T-helper 2 cell treated with Interferon-gamma antibody and Interleukin-4, amounts not matched to agents 100 ng/mL and 5 ng/mL, for 36 hours (primary cell): ENCODE data around the gene TGFBR1. TPM values are rescaled to one million over a fixed set of nuclear protein-coding genes. Genes with fewer than 3 reads are reported as not detected.

ENCODE experiments used
- intact Hi-C: fragments of 100-400 bp; cut with micrococcal nuclease; formaldehyde crosslinking; loops from one replicate; pipeline ENCODE4 v1.15.1; 2023
- total RNA-seq: library from RNA; stranded (reverse); gene quantifications from 2 replicates; pipeline ENCODE4 v1.2.3, GENCODE V29; 2022

TGFBR1 gene
- 52.8 and 53.5 TPM in 2 replicates for total RNA-seq

DNA sequence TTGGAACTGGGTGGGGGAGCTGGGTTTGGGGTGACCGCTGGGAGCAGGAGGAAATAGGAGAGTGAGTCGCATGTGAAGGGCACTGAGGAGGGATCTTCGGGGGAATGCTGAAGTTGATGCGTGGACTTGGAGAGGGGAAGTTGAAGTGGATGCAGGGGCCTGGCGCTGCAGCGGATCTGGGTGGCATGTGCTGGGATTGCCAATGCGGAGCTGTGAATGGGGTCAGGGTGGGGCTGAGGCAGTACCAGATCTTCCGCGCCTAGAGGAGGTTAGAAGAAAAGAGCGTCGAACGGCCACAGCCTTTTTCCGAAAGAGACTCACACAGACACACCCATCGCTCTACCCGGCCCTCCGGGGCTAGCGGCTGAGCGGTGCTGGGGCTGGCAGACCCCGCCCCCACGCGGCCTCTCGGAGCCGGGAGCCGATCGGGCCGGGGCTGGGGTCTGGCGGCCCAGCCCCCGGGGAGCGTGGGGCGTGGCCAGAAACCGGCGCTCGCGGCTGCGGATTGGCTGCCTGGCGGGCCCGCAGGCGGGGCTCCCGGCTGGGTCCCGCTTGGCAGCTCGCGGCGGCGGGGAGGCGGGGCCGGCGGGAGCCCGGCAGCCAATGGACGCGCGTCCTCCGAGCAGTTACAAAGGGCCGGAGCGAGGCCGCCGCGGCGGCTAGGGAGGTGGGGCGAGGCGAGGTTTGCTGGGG, at the start of gene TGFBR1:
Gene TGFBR1 (plus strand): TSS at position 655 of the 693 bp plus-strand sequence. CDS start 93 bp downstream, outside the sequence.
- intact Hi-C loops = loop anchor here (1.0 to 5.0 kb wide), 10 partner anchors 9 to 1048 kb away; partner anchors contain the start of genes NANS, NR4A3, SEC61B and TBC1D2

GRCh38 chr9:99055384-99055783, 49.5 kb upstream of the TGFBR1 start:
- intact Hi-C loops = loop anchor here (5.0 kb wide), 1 partner anchor 1297 kb away; the partner anchor contains the start of gene TEX10

GRCh38 chr9:99056186-99056585, 48.7 kb upstream of the TGFBR1 start:
- intact Hi-C loops = loop anchor here (5.0 kb wide), 1 partner anchor 1296 kb away; the partner anchor contains the start of gene TEX10

DNA sequence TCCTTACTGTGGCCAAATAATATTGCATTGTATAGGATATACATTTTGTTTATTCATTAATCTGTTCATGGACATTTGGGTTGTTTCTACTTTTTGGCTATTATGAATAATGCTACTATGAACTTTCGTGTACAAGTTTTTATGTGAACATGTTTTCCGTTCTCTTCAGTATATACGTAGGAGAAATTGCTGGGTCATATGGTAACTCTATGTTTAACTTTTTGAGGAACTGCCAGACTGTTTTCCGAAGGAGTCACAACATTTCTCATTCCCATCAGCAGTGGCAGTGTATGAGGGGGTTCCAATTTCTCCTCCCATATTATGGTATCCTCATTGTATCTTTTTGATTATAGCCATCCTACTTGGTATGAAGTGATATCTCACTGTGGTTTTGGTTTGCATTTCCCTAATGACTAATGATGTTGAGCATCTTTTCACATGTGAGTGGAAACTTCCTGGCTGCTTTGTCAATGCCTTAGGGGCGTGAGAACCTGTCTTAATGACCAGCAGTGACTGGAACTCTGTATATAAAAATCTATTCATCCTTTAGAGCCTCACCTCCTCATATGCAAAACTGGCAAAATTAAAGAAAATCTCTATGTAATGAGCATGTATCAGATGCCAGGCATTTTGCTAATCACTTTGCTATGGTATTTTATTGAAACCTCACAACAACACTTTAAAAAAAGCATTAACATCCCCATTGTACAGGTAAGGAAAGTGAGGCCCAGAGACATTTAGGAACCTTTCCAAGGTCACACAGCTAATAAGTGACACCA, 47.8 kb upstream of the TGFBR1 start:
- intact Hi-C loops = loop anchor here (1.0 to 5.0 kb wide), 2 partner anchors 36 to 1295 kb away; partner anchors contain the start of gene TEX10

DNA sequence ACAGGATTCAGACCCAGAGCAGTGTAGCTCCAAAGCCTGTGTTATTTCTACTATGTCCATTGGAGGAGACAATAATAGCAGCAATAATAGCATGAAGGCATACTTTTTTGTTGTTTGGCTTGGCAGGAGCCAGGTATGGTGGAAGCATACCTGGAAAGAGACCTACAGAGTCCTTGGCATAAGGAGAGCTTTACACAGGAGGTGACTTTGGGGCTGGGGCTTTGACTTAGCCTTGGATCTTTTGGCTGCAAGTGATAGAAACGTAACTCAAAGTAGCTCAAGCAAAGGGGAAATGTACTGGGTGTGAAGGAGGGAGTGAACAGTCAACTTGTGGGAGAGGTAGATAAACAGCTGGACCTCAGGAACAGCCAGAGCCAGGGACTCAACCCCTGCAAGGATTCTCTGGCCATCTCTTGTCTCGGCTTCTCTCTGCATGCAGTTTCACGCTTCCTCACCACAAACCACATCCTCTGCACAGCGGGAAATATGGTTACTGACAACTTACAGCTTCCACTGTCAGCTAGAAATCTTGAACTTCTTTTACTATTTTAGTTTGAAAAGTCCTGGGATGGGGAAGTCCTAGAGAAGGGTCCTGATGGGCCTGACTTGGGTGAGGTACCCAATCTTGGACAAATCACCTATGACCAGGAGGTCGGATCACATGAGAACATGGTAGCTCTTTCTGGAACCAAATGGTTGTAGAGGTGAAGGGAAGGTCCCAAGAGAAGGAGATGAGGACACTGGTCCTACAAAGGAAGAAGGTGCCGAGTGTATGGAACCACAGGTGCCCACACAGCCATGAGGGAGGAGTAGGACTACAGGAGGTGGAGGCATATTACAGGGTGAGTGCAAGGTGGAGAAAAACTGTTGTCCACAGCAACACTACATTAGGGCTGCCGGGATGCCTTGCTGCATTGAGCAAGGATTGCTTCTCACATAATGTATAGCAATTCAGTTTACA, 47.0 kb upstream of the TGFBR1 start:
- intact Hi-C loops = loop anchor here (1.0 to 5.0 kb wide), 5 partner anchors 18 to 1294 kb away; partner anchors contain the start of gene TEX10

DNA sequence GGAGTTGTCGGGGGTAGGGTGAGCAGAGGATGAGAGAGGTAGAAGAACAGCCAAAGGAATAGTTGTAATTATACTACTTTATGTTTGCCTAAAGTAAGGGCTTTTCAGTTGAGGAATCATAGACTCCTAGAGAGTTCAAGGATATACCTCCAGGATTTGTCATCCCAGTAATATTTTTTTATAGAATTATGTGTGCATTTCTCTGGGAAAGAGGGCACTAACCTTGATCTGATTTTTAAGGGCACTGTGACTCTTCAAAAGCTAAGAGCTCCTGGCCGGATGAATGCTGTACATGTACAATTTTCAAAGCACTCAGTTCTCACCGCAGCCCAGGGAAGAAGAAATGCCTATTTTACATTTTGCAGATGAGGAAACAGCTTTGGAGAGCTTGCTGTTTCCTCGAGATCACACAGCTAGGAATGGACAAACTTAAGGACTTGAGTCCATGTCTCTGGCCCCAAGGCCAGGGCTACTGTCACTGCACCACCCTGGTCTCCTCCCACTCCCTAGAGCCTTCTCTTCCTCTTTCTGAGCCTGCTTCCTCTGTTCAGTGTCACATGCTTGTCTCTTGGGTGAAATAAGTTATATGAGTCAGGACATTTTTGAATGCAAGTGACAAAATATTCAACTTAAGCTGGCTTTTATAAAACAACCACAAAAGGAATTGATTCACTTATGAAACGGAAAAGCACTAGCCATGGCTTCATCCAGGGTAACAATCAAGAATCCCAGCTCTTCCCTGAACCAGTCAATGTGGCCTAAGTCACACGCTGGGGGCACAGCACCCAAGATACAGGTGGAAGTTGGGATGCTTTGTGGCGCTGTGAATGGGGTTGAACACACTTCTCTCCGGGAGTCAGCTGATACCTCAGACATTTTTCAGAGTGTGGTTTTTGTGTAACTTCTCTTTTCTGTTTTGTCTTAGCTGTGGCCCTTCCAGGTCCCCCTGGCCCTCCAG, 45.7 kb upstream of the TGFBR1 start:
- intact Hi-C loops = loop anchor here (1.0 to 5.0 kb wide), 4 partner anchors 17 to 1293 kb away; partner anchors contain the start of gene TEX10

DNA sequence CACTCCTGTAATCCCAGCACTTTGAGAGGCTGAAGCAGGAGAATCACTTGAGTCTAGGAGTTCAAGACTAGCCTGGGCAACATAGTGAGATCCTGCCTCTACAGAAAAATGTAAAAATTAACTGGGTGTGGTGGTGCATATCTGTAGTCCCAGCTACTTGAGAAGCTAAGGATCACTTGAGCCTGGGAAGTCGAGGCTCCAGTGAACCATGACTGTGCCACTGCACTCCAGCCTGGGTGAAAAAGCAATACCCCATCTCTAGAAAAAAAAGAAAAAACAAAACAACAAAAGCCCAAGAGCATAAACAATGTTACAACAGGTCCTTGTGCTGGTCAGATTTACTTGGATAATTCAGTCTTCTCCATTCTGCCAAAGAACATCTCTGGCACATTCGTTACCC, 44.3 kb upstream of the TGFBR1 start:
- intact Hi-C loops = no loop called here

DNA sequence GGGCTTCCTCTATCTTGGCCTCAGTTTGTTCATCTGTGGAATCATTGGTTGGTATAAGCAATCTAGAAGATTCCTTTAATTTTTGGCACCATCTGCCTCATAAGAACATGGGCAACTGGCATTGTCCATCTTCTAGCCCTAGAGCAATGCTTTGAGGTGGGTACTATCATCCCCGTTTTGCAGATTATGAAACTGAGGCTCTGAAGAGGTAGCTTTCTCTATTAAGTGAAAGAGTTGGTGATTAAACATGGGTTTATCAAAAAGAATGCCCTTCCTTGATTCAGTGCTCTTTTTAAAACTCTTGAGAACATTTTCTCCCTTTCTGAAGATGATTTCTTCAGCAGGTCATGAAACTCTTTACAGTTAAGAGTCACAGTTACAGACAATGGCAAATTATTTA, 42.4 kb upstream of the TGFBR1 start:
- intact Hi-C loops = no loop called here

GRCh38 chr9:99063522-99063921, 41.4 kb upstream of the TGFBR1 start:
- intact Hi-C loops = no loop called here

- intact Hi-C loops = no loop called here
Observed at GRCh38 chr9:99066571-99066970, 38.3 kb upstream of the TGFBR1 start.

DNA sequence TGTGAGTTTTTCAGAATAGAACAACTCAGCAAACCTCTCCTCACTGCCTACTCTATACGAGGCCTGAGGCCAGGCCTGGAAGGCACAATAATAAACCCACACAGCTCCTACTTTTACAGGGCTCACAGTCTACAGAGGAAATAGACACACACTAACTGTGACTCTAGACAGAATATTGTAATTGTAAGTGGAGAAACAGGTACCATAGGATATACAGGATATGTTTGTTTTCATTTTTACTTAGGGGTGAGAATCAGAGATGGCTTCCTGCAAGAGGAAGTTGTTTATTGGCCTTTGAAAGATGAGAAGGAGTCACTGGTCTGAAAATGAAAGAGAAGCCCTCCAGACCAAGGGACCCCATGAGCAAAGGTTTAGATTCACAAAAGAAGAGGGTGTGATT, 35.8 kb upstream of the TGFBR1 start:
- intact Hi-C loops = no loop called here

DNA sequence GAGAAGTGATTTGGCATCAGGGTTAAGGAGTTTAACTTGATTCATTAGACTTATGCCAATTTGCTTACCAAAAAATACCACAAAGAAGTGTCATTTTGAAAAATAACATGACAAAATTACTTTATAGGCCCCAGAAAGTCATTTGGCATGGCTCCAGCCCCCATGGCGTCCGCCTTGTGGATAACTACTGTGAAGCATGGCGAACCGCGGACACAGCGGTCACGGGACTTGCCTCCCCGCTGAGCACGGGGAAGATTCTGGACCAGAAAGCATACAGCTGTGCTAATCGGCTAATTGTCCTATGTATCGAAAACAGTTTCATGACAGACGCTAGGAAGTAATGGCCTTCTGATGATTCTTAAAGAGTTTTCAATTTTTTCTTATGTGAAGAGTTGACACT, 35.4 kb upstream of the TGFBR1 start:
- intact Hi-C loops = no loop called here

DNA sequence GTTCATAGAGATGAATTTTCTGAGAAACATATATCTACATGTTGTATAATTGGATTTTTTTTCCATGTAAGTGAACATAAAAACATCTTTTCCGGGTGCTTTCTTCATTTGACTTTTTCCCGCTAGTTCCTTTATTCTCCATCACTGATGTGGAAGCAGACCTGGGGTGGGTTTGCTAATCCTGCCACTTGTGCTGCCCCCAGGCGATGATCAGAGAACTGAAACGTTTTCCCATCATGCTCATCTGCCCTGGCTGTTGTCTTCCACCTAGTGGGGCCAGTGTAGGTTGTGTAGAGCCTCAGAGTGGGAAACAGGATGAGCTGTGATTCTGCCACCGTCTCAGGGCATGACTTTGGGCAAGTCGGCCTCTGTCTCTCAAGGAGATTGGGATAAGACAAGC, 34.2 kb upstream of the TGFBR1 start:
- intact Hi-C loops = no loop called here

DNA sequence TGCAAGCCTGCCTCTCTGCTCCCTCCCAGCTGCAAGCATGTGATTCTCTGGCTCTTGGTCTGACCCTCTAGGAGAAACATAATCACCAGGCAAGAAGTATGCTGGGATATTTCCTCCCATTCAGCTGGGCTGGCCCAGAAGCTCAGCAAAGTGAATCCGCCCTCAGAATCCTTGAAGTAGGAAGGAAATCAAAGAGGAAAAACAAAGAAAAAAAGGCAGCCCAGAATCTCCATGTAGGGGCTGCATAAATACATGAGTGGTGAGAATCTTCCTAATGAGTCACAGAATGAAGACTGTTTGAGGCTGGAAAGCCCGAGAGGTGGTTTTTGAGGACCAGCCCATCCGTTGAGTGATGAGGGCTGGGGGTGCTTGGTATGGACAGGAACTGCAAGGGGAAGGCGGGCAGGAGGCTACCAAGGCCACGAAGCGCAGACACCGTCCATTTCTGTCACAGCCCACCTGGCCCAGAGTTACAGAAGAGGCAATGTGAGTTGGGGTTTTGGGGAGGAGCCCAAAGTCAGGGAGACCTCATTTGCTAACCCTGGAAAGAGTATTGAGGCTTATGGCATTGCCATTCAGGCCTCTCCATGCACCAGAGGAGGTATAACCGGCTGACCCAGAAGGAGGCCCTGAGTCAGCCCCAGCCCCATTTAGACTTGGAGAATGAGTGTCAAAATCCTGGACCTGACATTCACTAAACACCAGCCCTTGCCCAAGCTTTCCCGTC, 33.4 kb upstream of the TGFBR1 start:
- intact Hi-C loops = no loop called here

DNA sequence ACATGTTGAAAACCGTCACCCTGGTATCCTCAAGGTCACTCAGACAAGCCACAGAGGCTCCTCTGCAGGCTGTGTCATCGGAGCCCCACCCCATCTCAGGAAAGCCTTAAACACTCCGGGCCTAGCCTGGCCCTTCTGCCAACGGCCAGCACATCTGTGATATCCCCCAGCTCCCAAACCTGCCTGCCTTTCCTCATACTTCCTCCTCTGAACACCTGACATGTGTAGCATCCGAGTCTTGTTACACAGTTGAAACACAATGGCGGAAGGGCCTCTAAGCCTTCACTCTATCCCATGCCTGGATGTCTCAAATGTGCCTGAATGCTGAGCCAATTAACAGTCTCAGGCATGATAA, 32.9 kb upstream of the TGFBR1 start:
- intact Hi-C loops = no loop called here

DNA sequence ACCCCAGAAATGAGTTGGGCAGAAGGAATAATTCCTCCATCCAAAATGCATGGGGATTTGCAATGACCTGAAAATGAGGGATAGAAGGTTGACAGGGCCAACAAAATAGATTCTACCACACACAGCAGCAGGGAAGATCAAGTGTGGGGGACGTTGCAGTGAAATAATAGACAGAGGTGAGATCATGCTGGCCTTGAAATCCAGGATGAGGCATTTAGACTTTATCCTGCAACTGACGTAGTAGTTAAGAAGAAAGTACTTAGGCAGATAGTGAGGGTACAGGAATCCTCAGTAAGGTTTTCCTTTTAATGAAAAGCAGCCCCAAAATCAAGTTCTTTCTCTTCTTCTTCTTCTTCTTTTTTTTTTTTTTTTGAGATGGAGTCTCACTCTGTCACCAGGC, 31.6 kb upstream of the TGFBR1 start:
- intact Hi-C loops = no loop called here

GRCh38 chr9:99073985-99074901, 30.7 kb upstream of the TGFBR1 start:
- intact Hi-C loops = no loop called here

- intact Hi-C loops = no loop called here
Observed at GRCh38 chr9:99074902-99075245, 30.0 kb upstream of the TGFBR1 start.
